HG03066 (cell line): ENCODE results near the gene SETX.
"Not testable (repeated sequence)": the region's sequence is repeated elsewhere in the genome, so short reads cannot be mapped to it uniquely, and the experiment has no call there.

Experiments
- ATAC-seq: cut with Tn5 transposase; IDR thresholded peaks from one replicate; pipeline ENCODE4 v1.9.1; 2021; ENCODE audit warnings: low read depth; ENCODE audit not compliant: unreplicated experiment

The SETX gene

DNA sequence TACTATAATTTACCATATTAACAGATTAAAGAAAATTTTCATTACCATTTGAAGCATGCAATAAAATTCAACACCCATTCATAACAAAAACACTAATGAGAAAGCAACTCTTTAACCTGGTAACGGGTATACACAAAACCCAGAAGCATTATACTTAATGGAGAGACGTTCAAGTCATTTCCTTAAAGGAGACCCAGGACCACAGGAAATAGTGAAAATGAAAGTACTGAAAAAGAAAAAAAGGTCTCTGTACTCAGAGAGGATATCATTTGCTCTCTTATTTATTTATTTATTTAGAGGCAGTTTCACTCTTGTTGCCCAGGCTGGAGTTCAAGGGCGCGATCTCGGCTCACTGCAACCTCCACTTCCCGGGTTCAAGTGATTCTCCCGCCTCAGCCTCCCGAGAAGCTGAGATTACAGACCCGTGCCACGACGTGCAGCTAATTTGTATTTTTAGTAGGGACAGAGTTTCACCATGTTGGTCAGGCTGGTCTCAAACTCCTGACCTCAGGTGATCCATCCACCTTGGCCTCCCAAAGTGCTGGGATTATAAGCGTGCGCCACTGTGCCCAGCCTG is 61.6 kb downstream of the SETX start:
- ATAC-seq = no peak

DNA sequence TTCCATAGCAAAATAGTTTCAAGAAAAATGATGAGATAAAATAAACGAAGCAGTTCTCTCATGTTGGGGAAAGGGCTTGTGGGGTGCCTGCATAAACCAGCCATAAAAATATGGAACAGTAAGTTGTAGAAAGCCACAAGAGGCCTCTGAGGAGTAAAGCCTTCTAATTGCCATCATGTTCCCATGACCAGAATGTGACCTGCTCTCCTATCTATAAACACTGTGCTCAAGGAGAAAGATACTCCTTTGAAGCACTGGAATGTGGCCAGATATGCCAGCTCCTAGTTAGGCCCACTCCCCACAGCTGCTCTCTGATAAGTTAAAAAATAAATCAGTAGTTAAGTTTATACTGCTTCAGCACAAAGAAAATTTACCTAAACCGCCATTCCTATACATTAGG is 65.8 kb downstream of the SETX start:
- ATAC-seq = no peak

DNA sequence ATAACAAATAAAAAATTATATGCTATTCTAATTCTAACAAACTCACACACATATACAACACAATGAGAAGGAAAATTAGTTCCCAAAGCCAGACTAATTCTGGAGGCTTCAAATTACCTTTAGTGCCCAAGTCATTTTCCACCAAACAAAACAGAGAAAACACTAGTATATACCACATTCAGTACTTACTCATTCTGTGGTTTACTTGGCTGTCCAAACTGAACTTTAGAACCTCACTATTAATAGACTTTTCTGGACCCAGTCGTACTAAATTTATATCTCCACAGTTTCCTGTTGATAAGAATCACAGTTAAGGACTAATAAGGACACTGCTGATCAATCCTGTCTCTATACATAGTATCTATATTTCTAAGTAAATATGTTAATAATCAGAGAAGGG is 66.4 kb downstream of the SETX start:
- ATAC-seq = no peak

DNA sequence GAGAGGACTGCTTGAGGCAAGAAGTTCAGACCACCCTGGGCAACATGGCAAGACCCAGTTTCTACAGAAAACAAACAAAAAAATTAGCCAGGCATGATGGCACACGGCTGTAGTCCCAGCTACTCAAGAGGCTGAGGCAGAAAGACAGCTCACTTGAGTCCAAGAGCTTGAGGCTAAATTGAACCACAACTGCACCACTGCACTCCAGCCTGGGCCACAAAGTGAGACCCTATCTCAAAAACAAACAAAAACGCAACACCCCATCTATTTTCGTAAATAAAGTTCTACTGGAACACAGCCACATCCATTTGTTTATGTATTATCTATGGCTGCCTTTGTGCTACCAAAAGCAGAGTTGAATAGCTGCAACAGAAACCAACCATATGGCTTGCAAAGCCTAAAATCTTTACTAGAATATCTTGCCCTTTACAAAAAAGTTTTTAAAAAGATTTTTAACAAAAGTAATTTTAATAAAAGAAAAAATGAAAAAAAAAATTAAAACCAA is 67.5 kb downstream of the SETX start:
- ATAC-seq = no peak

DNA sequence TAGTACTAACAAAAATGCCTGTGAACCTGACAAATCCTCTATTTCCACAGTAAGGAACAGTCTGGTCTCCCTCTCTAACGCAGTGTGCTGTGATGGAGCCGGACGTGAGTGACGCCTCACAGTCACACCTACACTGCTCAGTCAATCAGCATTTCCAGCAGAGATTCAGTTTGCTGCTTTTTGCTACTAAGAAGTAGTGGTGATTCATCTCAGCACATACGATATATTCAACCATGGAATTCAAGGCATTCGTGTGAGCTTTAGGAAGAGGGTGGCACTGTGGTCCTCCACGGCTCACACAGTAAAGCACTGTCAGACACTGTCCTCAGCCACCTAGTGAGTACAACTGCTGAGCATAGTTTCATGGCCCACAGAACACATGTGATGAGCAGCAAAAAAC is 70.9 kb downstream of the SETX start:
- no peak for ATAC-seq

- ATAC-seq = no peak
These were observed 71.6 kb downstream of the SETX start for GRCh38 chr9:132283165-132283564.

DNA sequence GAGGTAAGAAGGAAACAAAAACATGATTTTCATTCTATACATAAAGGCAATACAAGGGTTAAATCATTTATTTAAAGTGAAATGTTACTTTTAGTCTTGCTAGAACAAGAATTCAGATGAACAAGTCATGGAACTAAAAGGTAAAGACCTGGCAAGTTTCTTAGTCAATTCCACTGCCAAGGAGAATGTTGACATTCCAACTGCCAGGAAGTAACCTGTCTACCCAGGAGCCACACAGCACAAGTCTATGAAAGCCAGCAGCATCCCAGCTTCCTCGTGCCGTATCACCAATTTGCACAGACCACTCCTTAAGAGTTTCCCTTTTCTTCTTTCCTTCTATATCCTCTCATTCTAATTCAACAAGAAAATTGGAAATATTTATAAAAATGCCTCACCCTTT is 79.9 kb downstream of the SETX start:
- no peak for ATAC-seq

GRCh38 chr9:132269704-132270516 is 84.9 kb downstream of the SETX start:
- ATAC-seq = not testable (repeated sequence)

- ATAC-seq = no peak
These were observed 85.9 kb downstream of the SETX start for GRCh38 chr9:132268725-132269352.

- no peak for ATAC-seq
These were observed 87.1 kb downstream of the SETX start for GRCh38 chr9:132267660-132268059.

GRCh38 chr9:132266017-132266416 is 88.8 kb downstream of the SETX start:
- no peak for ATAC-seq

DNA sequence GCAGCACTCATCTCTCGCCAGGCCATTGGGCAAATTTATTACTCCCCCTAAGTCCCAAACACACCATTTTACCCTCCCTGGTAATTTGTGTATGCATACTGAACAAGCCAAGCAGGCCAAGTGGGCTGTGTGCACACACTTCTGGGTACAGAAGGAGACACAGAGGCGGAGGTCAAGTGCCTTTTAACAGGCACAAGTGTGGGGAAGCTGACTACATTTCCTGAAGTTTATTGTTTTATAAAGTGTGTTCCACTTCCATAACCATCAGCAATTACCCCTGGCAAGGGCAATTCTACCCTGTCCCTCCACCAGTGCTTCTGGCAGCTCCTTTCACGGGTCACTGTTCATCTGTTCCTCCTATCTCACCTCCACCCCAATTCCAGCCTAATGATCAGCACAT is 93.9 kb downstream of the SETX start:
- ATAC-seq = no peak

- no peak for ATAC-seq
These were observed 104.2 kb downstream of the SETX start for GRCh38 chr9:132250324-132251262.

DNA sequence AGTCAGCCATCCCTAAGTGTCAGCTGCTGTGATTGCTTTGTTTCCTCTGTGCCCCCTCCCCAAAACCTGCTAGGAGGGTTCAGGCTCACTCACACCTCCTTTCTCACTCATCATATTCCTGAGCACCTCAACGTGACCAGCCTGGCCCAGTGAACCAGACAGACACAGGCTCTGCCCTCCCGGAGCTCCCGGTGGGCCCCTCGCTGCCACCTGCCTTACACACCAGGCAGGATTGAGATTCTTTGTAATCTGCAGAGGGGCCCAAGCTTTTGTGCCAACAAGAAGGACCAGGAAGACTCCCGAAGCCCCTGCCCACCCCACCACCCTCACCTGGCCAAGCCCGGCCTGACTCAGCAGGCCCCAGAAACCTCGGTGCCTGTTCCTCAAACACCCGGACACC is 105.1 kb downstream of the SETX start:
- no peak for ATAC-seq

GRCh38 chr9:132249123-132249522 is 105.7 kb downstream of the SETX start:
- no peak for ATAC-seq

DNA sequence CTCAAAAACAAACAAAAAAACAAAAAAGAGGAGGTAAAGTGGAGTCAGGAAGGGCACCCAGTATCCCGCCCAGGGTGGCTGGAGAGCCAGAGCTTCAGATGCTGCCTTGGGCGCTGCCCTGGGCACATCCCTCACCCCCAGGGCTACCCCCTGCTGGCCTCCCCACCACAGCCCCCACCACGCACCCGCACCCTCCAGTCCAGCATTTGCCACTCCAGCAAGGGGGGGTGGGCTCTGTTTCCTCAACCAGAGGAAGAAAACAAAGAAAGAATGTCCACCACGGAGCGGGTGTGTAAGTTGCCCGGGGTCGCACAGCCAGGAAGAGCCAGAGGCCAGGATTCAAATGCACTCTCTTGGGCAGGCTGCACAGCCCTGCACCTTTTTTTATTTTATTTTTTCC is 106.8 kb downstream of the SETX start:
- ATAC-seq = no peak

GRCh38 chr9:132245465-132245864 is 109.3 kb downstream of the SETX start:
- ATAC-seq = no peak

DNA sequence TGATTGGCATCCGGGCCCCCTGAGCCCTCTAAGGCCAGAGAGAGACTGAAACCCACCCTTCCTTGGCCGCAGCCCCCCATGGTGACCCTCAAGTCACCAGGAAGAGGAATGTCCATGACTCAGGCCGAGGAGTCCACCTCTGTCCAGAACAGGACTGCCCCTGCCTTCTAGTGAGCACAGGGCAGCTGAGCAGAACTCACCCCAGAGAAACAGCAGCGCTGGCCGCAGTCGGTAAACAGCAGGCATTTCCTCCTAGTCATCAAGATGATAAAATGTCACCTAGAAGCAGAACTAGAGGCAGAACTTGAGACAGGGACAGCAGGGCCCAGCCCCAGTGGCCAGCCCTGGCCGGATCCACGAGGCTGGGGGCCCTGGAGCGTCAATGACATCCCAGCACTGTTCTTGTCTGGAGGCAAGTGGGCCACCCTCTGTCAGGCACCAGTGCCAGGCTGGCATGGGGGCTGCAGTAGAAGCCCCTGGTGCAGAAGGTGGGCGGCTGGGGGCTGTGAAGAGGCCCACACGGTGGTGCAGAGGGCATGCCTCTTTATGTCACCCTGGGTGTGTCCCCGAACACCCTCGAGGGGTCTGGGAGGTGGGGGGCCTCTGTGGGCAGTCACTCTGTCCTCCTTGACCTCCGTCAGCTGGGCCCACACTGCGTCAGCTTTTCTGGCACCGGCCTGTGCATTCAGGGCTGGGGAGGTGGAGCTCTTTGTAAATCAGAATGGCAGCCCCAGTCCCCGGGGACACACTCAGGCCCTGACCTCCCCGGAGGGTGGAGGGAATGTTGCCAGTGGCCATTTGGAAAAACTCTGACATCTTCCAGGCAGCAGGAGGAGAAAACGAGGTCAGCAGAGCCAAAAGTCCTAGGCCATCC is 110.0 kb downstream of the SETX start:
- no peak for ATAC-seq

- ATAC-seq = no peak
These were observed 111.4 kb downstream of the SETX start for GRCh38 chr9:132243156-132244074.
